ENCODE data around the gene CNTNAP5.
"Not testable (repeated sequence)": the region's sequence is repeated elsewhere in the genome, so short reads cannot be mapped to it uniquely, and the experiment has no call there.

Gene CNTNAP5

GRCh38 chr2:124327303-124327702, 302.2 kb downstream of the CNTNAP5 start:
- no peak for DNase-seq

GRCh38 chr2:124328397-124328796, 303.3 kb downstream of the CNTNAP5 start:
- no peak for DNase-seq

GRCh38 chr2:124333784-124334183, 308.7 kb downstream of the CNTNAP5 start:
- no peak for DNase-seq

- DNase-seq = no peak
Observed at GRCh38 chr2:124335058-124335457, 310.0 kb downstream of the CNTNAP5 start.

GRCh38 chr2:124339709-124340108, 314.6 kb downstream of the CNTNAP5 start:
- peak in 1 of 5 experiments; percentile 2 for DNase-seq

- DNase-seq = no peak
Observed at GRCh38 chr2:124343827-124344498, 318.9 kb downstream of the CNTNAP5 start.

GRCh38 chr2:124347209-124347608, 322.1 kb downstream of the CNTNAP5 start:
- DNase-seq = no peak

GRCh38 chr2:124353656-124354055, 328.6 kb downstream of the CNTNAP5 start:
- no peak for DNase-seq

GRCh38 chr2:124354466-124354865, 329.4 kb downstream of the CNTNAP5 start:
- DNase-seq = no peak

- DNase-seq = not testable (repeated sequence)
Observed at GRCh38 chr2:124361966-124362365, 336.9 kb downstream of the CNTNAP5 start.

- DNase-seq = no peak
Observed at GRCh38 chr2:124369181-124369580, 344.1 kb downstream of the CNTNAP5 start.

GRCh38 chr2:124380221-124380749, 355.2 kb downstream of the CNTNAP5 start:
- no peak for DNase-seq

- DNase-seq = no peak
Observed at GRCh38 chr2:124382067-124382618, 357.1 kb downstream of the CNTNAP5 start.

GRCh38 chr2:124395961-124396360, 370.9 kb downstream of the CNTNAP5 start:
- DNase-seq = no peak

- DNase-seq = no peak
Observed at GRCh38 chr2:124402274-124402673, 377.2 kb downstream of the CNTNAP5 start.

GRCh38 chr2:124407836-124408534, 382.9 kb downstream of the CNTNAP5 start:
- not testable (repeated sequence) for DNase-seq

- no peak for DNase-seq
Observed at GRCh38 chr2:124424074-124424473, 399.0 kb downstream of the CNTNAP5 start.

GRCh38 chr2:124426122-124426521, 401.0 kb downstream of the CNTNAP5 start:
- no peak for DNase-seq

- DNase-seq = no peak
Observed at GRCh38 chr2:124426625-124427024, 401.5 kb downstream of the CNTNAP5 start.

- no peak for DNase-seq
Observed at GRCh38 chr2:124437811-124438210, 412.7 kb downstream of the CNTNAP5 start.

GRCh38 chr2:124450481-124450880, 425.4 kb downstream of the CNTNAP5 start:
- DNase-seq = no peak

GRCh38 chr2:124476291-124476690, 451.2 kb downstream of the CNTNAP5 start:
- DNase-seq = no peak

GRCh38 chr2:124478761-124479160, 453.7 kb downstream of the CNTNAP5 start:
- DNase-seq = no peak

- DNase-seq = no peak
Observed at GRCh38 chr2:124480958-124481357, 455.9 kb downstream of the CNTNAP5 start.

Data from T-helper 2 cell (primary cell).